ENCODE measurements around the gene GPR78. TPM values are rescaled to one million over a fixed set of nuclear protein-coding genes. Genes with fewer than 3 reads are reported as not detected.

The GPR78 gene
- total RNA-seq, 2 donors from 2014 or later = not detected

DNA sequence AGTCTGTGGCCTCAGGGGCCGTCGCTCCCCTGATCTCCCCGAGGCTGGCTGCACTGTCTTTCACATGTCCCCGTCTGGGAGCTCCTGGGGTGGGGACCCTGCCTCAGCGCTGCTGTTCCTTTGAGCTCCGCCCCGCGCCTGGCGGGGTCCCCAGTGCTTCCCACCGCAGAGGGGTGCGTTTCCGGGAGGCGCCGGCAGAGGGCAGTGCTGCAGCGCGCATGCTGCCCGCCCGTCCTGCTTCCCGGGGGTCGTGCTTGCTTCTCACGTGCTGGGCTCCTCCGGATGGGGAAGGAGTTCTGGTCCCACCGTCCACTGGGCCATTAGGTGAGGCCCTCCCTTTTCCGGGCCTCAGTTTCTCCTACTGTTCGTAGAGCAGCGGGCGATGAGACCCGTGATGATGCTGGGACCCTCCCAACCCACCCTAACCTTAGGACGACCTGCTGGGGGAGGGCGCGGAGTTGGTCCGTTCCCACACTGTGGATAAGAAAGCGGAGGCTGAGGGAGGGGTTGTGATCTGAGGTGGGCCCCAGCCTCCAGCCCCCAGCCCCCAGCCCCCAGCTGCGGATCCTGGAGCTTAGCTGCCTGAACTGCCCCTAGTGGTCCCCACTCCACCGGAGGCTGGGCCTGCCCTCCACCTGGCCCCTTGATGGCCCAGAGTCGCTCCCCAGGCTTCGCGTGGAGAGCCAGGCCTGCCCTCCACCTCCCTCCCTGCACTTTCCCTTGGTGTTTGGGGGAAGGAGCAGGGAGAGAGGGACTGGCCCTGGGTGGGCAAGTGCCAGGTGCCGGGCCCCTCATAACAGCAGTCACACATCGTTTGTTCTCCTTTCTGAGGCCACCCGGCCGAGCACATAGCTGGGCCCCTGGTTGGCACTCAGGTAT lies 27.6 kb downstream of the GPR78 start:
- peak; percentile 48 to 62 for DNase-seq
- Mint-ChIP-seq H3K4me3 (no peak overlapping the region), H3K9me3 (no peaks in the 10 kb centered on the region), H3K36me3 (ENCODE audit: insufficient read depth in 2 of 2) (no peaks in the 10 kb centered on the region), H3K27ac (no peak overlapping the region), H3K4me1 (ENCODE audit: low read depth) (no peaks in the 10 kb centered on the region), H3K27me3 (ENCODE audit: low read depth) (no peaks in the 10 kb centered on the region)
- ATAC-seq (replicated peaks in 1 of 2) = peak in 1 of 2 donors; percentile 43

DNA sequence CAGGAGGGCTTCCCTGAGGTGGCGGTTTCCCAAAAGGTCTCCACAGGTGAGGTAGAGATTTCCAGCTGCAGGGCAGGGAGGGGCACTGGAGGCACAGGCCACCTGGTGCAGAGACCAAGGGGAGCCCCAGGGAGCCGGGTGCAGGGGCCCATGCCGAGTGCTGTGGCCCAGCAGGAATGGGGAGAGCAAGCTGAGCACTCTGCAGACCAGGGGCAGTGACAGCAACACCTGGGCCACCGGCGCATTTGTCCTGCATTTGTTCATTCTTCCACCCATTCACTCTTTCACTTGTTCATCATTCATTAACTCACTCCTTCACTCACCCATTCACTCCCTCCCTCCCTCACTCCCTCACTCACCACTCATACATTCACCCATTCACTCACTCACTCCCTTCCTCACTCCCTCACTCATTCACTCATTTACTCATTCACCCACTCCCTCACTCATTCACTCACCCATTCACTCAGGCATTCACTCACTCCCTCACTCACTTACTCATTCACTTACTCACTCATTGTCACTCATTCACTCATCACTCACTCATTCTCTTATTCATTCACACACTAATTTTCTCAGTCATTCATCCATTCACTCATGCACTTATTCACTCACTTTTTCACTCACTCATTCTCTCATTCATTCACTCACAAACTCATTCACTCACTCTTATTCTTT lies 28.7 kb downstream of the GPR78 start:
- H3K36me3 Mint-ChIP-seq (ENCODE audit: insufficient read depth in 2 of 2) = no peaks in the 10 kb centered on the region
- ATAC-seq (replicated peaks in 1 of 2) (no peak), DNase-seq (no peak)
- no peak overlapping the region for H3K27ac Mint-ChIP-seq
- no peaks in the 10 kb centered on the region for H3K9me3 Mint-ChIP-seq
- no peaks in the 10 kb centered on the region for H3K4me1 Mint-ChIP-seq (ENCODE audit: low read depth)
- H3K4me3 Mint-ChIP-seq = no peak overlapping the region
- H3K27me3 Mint-ChIP-seq (ENCODE audit: low read depth) = no peaks in the 10 kb centered on the region

DNA sequence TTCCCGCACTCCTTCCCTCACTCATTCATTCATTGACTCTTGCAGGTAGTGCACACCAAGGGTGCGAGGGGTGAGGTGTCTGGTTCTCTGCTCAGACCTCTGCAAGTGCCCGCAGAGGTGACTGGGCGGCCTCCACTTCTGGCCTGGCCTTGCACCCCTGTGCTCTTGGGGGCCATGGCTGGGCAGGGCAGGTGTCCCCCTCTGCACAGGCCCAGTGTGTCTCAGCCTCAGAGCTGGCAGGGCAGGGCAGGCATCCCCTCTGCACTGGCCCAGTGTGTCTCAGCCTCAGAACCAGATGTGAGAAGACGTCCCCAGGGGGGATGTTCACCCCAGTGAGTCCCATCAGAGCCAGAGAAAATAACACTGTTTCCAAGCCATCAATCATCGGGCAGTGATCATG lies 29.2 kb downstream of the GPR78 start:
- no peak overlapping the region for H3K4me3 Mint-ChIP-seq
- no peaks in the 10 kb centered on the region for H3K4me1 Mint-ChIP-seq (ENCODE audit: low read depth)
- H3K27ac Mint-ChIP-seq = no peak overlapping the region
- no peaks in the 10 kb centered on the region for H3K36me3 Mint-ChIP-seq (ENCODE audit: insufficient read depth in 2 of 2)
- H3K9me3 Mint-ChIP-seq = no peaks in the 10 kb centered on the region
- DNase-seq (no peak), ATAC-seq (replicated peaks in 1 of 2) (no peak)
- H3K27me3 Mint-ChIP-seq (ENCODE audit: low read depth) = no peaks in the 10 kb centered on the region

DNA sequence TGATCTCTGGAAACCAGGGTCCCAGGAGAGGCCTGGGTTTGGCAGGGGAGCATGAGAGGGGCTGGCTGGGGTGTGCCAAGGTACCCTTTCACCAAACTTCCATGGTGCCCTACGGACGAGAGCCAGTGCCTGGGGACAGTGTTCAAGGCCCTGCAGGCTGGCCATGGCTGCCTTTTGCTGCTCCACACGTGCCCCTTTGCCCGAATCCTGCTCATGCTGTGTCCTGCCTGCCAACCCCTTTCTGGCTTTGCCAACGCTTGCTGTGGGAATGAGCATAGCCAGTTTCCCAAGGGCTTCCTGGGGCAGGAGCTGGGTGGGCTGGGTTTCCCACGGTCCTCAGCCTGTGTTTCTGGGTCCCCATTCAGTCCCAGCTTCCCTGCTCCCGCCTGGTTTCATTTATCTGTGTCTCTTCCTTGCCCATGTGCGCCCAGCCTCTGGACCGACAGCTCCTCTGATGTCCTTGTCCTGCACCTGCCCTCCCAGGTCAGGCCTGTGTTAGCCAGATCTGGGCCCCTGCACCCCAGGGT lies 29.7 kb downstream of the GPR78 start:
- DNase-seq (no peak), ATAC-seq (replicated peaks in 1 of 2) (no peak)
- Mint-ChIP-seq H3K36me3 (ENCODE audit: insufficient read depth in 2 of 2) (no peaks in the 10 kb centered on the region), H3K9me3 (no peaks in the 10 kb centered on the region), H3K27me3 (ENCODE audit: low read depth) (no peaks in the 10 kb centered on the region), H3K27ac (no peak overlapping the region), H3K4me3 (no peak overlapping the region), H3K4me1 (ENCODE audit: low read depth) (no peaks in the 10 kb centered on the region)

DNA sequence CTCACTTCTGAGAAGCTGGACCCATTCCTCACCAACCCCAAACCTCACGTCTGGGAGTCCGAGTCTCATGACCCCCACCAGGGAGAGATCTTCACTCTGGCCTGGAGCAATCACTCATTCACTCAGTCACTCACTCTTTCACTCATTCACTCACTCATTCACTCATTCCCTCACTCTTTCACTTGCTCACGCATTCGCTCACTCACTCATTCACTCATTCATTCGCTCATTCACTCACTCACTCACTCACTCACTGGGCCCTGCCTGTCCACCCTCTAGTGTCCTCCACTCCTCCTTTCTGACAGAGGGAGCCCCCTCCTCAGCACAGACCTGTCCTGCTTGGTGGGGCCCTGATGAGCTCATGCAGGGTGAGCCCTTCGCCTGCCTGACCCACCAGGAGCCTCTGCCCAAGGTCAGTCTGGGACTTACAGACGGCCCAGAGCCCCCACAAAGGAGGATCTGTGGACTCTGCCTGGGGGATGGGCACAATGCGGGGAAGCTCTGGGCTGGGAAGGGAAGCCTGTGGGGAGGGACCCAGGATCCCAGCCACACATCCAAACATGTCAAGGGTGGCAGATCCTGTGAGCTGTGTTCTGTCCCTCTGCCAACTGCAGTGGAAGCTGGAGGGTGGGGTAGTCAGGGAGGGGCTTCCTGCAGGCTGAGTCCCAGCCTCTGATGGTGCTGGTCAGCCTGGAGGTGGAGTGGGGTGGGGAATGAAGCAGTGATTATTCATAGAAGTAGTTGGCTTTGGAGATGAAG lies 30.8 kb downstream of the GPR78 start:
- ATAC-seq (replicated peaks in 1 of 2) = no peak
- Mint-ChIP-seq H3K27me3 (ENCODE audit: low read depth) (no peaks in the 10 kb centered on the region), H3K36me3 (ENCODE audit: insufficient read depth in 2 of 2) (no peaks in the 10 kb centered on the region), H3K9me3 (no peaks in the 10 kb centered on the region), H3K4me3 (no peak overlapping the region), H3K27ac (no peak overlapping the region), H3K4me1 (ENCODE audit: low read depth) (no peaks in the 10 kb centered on the region)
- DNase-seq = no peak

DNA sequence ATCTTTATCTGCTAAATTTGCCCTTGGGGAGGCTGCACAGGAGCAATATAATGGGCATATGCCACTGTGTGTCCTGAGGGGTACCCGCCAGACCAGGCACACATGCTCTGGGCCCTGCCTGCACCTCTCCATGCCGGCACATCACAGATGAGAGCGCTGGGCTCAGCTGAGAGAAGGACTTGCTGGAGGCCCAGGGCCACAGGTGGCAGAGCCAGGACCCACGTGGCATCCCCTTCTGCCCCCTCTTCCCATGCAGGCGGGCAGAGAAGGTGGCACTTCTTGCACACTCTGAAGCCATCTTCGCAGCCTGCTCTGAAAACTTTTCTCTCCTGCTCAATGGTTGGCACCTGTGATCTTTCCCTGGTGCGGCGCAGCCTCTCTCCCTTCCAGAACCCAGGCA lies 32.5 kb downstream of the GPR78 start:
- Mint-ChIP-seq H3K9me3 (no peaks in the 10 kb centered on the region), H3K27me3 (ENCODE audit: low read depth) (no peaks in the 10 kb centered on the region), H3K27ac (no peak overlapping the region), H3K4me3 (no peak overlapping the region), H3K4me1 (ENCODE audit: low read depth) (no peaks in the 10 kb centered on the region), H3K36me3 (ENCODE audit: insufficient read depth in 2 of 2) (no peaks in the 10 kb centered on the region)
- DNase-seq (no peak), ATAC-seq (replicated peaks in 1 of 2) (no peak)

DNA sequence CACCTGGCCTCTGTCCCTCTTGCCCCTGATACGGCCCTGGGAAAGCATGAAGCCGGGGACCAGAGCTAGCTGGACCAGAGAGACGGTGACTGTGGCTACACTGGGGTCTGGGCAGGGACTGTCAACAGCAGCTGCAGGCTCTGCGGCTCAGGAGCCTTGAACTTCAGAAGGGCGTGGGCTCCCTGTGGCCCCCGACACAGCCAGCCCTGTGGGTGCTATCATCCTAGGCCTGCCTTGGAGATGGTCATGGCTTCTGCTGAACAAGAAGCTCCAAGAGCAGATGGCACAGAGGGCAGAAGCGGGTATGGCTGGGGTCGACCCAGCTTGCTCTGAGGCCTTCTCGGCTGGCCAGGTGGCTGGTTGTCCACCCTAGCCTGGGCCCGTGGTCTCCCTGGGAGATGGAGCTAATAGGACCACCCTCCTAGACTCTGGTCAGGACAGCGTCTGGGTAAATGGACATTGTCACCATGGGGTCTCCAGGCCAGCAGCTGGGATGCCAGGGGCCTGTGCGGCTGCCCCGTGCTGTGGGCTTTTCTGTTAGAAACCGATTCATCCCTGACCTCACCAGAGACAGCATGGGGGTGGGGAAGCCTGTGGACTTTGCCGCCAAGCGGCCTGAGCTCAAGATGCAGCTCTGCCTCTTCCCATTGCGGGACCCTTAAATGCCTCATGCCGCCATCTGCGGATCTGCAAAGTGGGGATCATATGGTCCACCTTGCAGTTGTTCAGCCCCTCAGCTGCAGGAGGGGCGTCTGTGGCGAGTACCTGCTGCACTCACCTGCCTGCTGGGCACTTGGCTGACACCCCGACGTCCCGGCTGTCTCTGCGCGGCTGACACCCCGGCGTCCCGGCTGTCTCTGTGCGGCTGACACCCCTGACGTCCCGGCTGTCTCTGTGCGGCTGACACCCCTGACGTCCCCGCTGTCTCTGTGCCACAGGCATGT lies 33.5 kb downstream of the GPR78 start:
- Mint-ChIP-seq H3K4me1 (ENCODE audit: low read depth) (no peaks in the 10 kb centered on the region), H3K36me3 (ENCODE audit: insufficient read depth in 2 of 2) (no peaks in the 10 kb centered on the region), H3K27ac (no peak overlapping the region), H3K4me3 (no peak overlapping the region), H3K27me3 (ENCODE audit: low read depth) (no peaks in the 10 kb centered on the region), H3K9me3 (no peaks in the 10 kb centered on the region)
- ATAC-seq (replicated peaks in 1 of 2) (no peak), DNase-seq (no peak)

DNA sequence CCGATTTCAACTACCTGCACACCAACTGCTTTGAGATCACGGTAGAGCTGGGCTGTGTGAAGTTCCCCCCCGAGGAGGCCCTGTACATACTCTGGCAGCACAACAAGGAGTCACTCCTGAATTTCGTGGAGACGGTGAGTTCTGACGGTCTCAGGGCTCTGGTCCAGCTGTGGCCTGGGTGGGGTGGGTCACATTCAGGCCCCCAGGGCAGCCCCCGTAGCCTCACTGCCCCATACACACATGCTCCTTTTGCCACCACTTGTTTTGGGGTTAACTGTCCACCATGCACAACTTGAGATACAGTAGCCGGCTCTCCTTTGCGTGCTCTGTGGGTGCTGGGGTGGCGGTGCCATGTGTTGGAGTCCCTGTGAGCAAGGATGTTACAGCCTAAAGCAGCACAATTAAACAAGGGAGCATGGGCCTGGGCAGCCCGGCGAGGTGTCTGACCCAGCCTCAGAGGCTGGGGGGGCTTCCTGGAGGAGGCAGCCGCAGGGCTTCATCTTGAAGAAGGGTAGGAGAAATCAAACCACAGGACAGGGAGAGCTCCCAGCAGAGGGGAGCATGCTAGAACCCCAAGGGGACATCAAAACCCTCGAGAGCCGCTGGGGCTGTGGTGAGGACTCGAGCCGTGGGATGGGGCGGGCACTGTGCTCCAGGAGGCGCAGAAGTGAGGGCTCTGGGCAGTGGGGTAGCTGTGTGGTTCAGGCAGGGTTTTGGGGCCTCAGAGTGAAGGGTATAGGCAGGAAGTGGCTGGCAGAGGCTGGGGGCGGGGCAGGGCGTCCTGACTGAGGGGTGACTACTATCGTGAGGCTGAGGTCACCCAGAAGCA lies 34.4 kb downstream of the GPR78 start:
- Mint-ChIP-seq H3K27ac (no peak overlapping the region), H3K36me3 (ENCODE audit: insufficient read depth in 2 of 2) (no peaks in the 10 kb centered on the region), H3K9me3 (no peaks in the 10 kb centered on the region), H3K4me1 (ENCODE audit: low read depth) (no peaks in the 10 kb centered on the region), H3K27me3 (ENCODE audit: low read depth) (no peaks in the 10 kb centered on the region), H3K4me3 (no peak overlapping the region)
- no peak for ATAC-seq (replicated peaks in 1 of 2)
- no peak for DNase-seq

DNA sequence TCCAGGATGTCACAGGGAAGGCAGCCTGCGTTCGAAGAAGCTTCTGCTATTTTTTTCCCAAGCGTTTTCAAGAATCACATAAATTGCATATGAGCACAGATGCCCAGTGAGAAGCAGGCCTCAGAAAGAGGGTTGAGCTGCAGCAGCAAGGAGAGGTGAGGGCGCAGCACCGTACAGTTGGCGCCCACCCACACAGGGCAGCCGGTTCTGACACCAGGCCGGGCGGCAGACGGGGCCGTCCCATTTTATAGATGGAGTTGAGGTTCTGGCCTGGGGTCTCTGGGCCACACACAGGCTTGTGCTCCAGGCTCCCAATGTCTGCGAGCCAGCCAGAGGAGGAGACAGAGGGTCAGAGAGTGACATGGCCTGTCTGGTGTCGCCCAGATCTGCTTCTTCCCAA lies 35.2 kb downstream of the GPR78 start:
- H3K27me3 Mint-ChIP-seq (ENCODE audit: low read depth) = no peaks in the 10 kb centered on the region
- H3K4me3 Mint-ChIP-seq = no peak overlapping the region
- H3K4me1 Mint-ChIP-seq (ENCODE audit: low read depth) = no peaks in the 10 kb centered on the region
- no peak overlapping the region for H3K27ac Mint-ChIP-seq
- DNase-seq (no peak), ATAC-seq (replicated peaks in 1 of 2) (no peak)
- no peaks in the 10 kb centered on the region for H3K36me3 Mint-ChIP-seq (ENCODE audit: insufficient read depth in 2 of 2)
- H3K9me3 Mint-ChIP-seq = no peaks in the 10 kb centered on the region

DNA sequence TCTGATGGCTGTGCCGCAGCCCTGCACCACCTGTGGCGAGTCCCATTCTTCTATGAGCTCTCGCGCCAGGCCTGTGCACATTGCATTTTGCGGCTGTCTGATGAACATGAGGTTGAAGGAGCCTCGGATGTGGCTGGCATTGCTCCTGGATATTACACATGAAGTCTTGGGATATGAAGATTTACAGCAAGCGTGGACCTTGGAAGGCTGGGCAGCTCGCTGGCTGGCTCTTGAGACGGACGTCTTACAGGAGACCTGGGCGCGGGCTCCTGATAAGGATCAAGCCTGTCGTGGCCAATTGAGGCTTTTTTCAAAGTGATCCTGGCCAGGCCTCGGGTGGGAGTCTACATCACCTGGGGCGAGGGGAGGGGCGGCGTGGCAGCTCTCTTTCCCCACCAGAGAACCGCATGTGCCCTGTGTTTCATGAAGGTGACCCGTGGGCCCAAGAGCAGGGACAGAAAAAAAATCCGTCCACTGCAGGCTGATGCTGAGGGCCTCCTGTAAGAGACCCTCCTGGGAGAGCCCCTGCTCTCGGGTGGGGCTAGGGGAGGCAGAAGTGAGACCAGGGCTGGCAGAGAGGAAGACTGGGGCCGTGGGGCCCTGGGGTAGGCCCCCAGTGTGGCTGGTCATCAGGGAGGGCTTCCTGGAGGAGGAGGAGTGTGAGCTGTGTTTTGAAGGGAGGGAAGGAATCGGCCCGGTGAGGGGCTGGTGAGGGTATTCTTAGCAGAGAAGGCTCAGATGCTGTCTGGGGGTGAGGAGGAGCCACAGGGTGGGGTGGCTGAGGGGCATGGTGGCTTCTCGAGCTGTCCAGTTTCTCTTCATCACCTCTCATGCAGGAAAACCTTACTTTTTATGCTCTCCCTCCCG lies 36.0 kb downstream of the GPR78 start:
- no peaks in the 10 kb centered on the region for H3K27me3 Mint-ChIP-seq (ENCODE audit: low read depth)
- no peak for DNase-seq
- no peak for ATAC-seq (replicated peaks in 1 of 2)
- H3K4me3 Mint-ChIP-seq = no peak overlapping the region
- no peaks in the 10 kb centered on the region for H3K9me3 Mint-ChIP-seq
- no peaks in the 10 kb centered on the region for H3K4me1 Mint-ChIP-seq (ENCODE audit: low read depth)
- no peak overlapping the region for H3K27ac Mint-ChIP-seq
- H3K36me3 Mint-ChIP-seq (ENCODE audit: insufficient read depth in 2 of 2) = no peaks in the 10 kb centered on the region

DNA sequence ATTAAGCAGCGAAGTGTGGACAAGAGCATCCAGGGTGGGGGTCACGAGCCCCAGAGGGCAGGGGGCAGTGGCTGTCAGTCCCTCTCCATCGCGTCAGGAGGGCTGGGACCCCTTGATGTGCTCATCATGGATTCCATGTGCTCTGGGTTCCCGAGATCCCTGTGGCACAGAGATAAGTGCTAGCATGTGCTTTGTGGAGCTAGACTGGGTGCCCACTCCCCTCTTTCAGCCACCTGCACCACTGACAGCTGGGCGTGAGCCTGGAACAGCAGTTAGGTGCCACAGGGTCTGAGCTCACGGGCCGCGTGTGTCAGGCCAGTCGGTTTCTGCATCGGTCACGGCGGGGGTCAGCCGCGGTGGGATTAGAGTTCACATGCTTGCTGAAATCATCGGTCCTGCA lies 36.6 kb downstream of the GPR78 start:
- ATAC-seq (replicated peaks in 1 of 2) (no peak), DNase-seq (no peak)
- Mint-ChIP-seq H3K4me1 (ENCODE audit: low read depth) (no peaks in the 10 kb centered on the region), H3K9me3 (no peaks in the 10 kb centered on the region), H3K27me3 (ENCODE audit: low read depth) (no peaks in the 10 kb centered on the region), H3K4me3 (no peak overlapping the region), H3K36me3 (ENCODE audit: insufficient read depth in 2 of 2) (no peaks in the 10 kb centered on the region), H3K27ac (no peak overlapping the region)

All from activated T-cell treated with anti-CD3 and anti-CD28 coated beads, Interleukin-2, amount 50 U/mL, for 72 hours (primary cell).